Lung microvascular endothelial cell (primary cell): Measurements from ENCODE around the gene HPS3. TPM values are rescaled to one million over a fixed set of nuclear protein-coding genes. Genes with fewer than 3 reads are reported as not detected.
"Not testable (repeated sequence)": the region's sequence is repeated elsewhere in the genome, so short reads cannot be mapped to it uniquely, and the experiment has no call there.

Experiments used
- DNase-seq, 2 donors: peaks; one replicate each; pipeline versions ENCODE4 v3.0.0 to v3.0.0-alpha.2; 2010; ENCODE audit warnings: low read depth in 2 of 2
- total RNA-seq: library from RNA; depleted of rRNA; stranded (reverse); fragments of >200 nt; gene quantifications from 2 replicates; pipeline ENCODE4 v1.2.1, GENCODE V29; 2014

HPS3 gene
- total RNA-seq, 1 donor from 2014 or later = 11.1 TPM

DNA sequence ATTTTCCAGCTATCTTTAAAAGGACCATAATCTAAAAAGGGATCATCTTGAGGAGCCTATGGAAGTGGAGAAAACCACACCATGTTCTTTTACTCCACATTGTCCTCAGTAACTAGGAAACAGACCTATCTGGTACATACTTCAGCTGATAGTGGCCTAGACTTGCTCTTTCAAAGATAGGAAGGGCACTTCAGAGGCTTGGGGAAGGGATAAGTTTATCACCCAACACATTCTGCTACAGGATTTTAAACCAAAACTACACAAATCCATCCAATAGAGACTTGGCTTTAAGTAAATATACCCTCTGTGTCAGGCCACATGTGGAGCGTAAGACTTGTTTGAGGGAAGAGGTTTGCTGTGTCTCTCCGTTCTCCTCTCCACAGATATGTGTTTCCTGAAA lies 56.8 kb downstream of the HPS3 start:
- no peak for DNase-seq

DNA sequence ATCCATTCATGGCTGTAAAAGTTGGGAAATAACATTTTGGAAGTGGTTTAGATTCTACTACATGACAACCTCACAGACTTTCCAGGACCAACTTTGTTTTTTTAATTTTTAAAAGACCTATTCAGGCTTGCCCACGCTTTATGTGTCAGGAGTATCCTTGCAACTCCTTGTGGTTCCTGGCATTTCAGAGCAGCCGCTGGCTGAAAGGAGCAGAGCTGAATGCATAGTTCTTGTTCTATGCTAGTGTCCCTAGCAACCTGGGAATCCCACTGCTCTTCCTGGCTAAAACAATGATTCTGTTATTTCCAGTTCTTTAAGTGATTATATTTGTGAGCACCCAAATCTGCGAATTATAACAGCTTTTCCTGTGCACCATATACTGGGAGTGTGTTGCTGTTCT lies 57.3 kb downstream of the HPS3 start:
- DNase-seq = no peak

DNA sequence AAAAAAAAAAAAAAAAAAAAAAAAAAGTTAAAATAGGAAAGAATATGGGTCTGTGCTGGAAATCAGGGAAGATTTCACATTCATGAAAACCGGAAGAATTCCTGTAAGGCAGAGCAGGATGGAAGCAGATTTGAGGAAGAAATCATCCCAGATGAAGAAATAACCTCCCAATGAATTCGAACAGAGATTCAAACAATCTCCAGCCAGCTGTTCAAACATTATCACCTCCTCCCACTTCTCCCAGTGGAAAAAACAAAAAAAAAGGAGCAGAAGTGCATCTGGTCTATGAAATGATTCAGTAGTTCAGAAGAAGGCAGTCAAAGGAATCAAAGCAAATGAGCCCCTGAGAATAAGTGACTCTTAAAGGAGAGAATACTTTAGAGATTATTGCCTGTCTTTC lies 59.1 kb downstream of the HPS3 start:
- DNase-seq = no peak

DNA sequence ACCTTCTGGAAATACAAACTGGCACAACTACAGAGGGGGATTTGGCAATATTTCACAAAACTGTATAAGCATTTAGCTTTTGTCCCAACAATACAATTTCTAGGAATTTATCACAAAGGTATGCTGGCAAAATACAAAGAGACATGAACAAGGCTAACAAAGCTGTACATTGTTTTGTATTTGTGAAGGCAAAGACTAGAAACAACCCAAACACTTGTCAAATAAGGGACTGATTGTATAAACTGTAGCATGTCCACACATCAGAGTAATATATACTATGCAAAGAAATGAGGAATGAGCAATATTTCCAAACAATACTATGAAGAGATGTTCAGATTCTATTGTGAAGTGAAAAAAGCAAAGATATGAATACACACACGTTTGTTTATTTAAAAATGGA lies 65.8 kb downstream of the HPS3 start:
- no peak for DNase-seq

DNA sequence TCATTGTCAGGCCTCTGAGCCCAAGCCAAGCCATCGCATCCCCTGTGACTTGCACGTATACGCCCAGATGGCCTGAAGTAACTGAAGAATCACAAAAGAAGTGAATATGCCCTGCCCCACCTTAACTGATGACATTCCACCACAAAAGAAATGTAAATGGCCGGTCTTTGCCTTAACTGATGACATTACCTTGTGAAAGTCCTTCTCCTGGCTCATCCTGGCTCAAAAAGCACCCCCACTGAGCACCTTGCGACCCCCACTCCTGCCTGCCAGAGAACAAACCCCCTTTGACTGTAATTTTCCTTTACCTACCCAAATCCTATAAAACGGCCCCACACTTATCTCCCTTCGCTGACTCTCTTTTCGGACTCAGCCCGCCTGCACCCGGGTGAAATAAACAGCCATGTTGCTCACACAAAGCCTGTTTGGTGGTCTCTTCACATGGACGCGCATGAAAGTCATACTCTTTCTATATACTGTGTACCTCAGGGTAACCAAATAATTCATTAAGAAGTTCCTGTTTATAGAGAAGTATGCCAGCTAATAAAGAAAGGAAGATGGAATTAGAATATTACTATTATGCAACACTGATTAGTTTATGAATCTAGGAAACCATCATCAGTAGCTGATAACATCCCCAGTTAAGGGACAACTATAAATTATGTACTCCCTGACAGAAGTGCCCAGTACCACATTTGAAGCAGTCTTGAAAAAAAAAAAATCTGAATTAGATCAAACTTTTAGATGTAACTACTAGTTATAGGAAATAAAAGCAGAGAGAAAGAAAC lies 67.6 kb downstream of the HPS3 start:
- DNase-seq = not testable (repeated sequence)

DNA sequence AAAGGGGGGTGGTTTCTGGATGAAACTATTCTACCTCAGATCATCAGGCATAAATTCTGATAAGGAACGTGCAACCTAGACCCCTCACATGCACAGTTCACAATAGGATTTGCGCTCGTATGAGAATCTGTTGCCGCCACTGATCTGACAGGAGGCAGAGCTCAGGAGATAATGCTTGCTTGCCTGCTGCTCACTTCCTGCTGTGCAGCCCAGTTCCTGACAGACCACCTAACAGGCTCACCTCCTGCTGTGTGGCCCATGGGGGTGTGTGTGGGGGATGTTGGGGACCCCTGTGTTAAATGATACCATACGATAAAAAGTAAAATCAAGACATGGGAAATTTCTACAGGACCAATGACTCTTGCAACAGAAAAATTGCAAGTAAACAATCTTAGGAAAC lies 68.2 kb downstream of the HPS3 start:
- peak in 1 of 2 donors; percentile 21 for DNase-seq

DNA sequence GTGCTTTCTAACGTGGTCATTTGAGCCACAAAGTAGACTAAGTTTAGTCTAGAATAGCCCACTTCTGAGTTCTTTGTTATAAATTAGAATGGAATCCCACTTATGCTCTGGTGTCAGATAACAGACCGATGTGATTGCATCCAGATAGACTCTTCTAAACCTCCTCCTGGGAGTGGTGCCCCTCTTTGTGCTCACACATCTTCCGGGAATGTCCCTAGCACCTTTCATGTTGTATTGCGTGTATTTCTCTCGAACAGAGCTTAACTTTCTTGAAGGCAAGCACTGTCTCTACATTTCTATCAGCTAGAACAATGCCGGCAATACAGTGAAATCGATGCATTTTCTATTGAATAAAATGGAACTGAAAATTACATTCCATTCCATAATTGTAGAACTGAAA lies 69.2 kb downstream of the HPS3 start:
- no peak for DNase-seq

DNA sequence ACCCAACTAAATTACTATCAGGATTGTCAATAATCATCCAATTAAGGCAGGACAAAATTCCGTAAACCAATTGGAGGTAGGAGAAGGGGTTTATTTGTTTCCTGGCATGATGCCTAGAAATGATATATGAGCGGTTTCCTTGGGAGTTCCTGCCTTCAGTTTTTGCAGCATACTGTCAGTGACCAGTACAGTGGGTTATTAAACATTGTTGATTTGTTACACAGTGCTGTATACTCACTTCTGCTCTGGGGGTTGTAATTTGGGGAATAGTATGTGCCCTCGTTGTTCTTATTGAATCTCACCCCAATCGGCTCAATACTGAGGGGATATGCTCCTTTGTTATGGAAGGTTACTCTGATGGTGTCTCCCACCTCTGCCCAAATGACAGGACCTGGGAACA lies 70.0 kb downstream of the HPS3 start:
- DNase-seq = peak; percentile 78 to 87

DNA sequence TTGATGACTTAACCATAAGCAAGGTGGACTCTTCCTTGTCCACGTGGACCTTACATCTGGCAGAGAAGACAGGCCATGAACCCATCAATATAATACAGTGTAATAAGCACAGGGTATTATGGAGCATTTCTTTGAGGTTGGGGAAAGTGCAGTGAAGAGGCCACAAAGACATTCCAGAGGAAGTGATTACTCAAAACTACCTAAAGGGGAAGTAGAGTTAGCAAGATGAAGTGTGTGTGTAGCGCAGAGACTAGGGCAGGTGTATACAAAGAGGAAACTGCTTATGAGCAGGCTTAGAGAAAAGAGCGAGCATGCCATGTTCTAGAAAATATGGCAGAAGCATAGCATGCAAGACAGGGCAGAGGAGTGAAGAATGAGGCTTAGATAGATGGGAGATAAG lies 74.3 kb downstream of the HPS3 start:
- DNase-seq = peak in 1 of 2 donors; percentile 19

DNA sequence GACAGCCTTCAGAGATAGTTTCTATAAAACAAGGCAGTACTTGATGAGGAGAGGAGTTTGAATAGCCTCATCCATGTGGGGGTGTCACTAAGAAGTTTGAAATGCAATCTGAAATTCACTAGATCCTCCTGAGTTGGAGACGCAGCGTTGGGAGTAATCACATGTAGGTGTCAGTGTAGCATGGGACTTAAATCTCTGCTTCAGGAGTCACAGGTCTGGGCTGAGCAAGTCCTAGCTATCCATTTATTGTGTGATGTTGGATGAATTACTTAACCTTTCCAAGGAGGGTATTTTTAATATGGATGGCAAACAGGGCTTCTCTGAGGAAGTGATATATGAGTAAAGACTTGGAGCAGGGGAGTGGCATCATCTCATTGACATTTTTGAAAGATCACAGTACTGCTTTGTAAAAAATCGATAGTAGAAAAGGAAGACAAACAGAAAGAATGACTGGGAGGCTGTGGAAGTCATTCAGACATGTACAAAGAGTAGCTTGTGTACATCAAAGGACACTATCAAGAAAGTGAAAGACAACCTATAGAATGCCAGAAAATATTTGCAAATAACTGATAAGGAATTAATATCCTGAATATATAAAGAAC lies 75.1 kb downstream of the HPS3 start:
- DNase-seq = no peak

DNA sequence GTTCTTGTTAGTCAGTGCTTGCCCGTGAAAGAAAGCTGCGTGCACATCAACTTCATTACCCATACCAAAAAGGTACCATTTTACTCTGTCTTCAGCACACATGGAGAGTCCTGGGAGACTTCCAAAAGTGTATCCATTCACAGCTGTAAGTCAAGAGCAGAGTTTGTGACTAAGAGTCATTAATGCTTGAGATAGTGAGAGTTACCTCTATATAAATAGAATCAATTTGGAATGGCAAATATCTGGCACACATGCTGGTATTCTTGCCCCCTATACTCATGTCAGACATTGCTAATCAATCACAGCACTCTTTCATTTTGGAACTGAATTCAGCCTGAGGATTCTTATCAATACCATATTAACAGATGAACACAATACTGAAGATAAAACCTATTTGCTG lies 78.0 kb downstream of the HPS3 start:
- no peak for DNase-seq

DNA sequence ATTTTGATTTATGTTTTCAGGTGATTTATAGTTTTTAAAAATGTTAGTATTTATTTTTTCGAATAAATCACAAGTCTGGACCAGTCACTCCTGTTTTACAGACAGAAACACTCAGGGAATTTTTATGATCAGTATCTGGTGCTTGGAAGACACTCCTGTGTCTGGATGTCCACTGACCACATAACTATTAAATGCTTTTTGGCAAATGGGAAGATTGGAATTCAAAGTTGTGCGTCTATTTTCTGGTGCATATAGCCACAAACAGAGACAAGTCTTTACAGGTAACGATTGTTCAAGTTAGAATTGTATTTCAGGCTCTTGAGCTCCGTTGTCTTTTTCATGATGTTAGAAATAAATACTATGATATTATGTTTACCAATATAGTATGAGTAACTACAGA lies 80.0 kb downstream of the HPS3 start:
- DNase-seq = no peak

DNA sequence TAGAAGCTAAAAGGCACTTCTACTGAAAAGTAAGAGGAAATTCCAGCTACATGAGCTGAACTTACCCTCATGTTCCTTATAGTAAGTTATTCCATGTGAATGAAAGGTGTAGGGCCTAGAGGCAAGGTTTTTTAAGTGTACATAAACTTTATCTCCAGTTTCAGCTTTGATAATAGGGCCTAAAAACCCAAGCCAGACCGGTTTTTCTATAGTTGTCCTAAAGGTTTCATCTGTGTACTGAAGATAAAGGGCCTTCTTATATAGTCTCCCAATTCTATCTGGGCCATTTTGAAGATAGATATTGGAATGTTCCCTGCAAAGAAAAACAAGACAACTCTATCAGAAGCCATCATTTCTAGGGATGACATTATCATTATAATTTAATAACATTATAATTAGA lies 82.9 kb downstream of the HPS3 start:
- no peak for DNase-seq

DNA sequence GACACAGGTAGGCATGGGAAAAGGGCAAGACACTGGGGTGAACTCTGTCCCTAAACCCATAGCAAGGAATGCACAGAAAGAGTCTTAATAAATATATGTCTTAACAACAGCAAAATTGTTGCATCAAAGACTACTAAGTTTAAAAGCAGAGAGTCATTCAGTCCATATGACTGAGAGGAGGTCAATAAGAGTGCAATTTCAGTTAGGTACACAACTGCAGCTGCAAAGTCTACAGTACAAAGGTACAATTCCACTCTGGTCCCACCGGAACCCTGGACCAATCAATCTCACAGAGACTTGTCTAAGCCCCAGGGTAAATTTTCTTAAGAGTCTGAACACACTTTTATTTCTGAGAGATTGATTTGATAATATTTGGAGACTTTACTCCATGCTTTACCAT lies 85.3 kb downstream of the HPS3 start:
- DNase-seq = peak in 1 of 2 donors; percentile 50

DNA sequence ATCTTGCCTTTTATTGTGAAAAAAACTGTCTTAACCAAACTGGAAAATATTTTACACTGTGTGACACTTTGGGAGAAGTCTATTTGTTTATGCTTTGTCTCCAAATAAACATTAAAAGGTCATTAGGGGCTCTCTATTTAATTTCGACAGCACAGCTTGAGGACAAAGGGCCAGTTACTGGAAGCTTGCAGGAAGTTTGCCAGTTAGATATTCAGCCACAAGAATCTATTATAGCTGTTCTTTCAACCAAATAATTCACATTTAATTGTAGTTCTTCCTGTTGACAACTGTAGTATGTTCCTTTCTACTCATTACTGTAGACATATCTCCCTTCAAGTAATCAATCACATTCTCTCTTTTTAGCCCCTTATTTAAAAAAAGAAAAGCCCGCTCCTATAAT lies 86.1 kb downstream of the HPS3 start:
- peak in 1 of 2 donors; percentile 39 for DNase-seq

DNA sequence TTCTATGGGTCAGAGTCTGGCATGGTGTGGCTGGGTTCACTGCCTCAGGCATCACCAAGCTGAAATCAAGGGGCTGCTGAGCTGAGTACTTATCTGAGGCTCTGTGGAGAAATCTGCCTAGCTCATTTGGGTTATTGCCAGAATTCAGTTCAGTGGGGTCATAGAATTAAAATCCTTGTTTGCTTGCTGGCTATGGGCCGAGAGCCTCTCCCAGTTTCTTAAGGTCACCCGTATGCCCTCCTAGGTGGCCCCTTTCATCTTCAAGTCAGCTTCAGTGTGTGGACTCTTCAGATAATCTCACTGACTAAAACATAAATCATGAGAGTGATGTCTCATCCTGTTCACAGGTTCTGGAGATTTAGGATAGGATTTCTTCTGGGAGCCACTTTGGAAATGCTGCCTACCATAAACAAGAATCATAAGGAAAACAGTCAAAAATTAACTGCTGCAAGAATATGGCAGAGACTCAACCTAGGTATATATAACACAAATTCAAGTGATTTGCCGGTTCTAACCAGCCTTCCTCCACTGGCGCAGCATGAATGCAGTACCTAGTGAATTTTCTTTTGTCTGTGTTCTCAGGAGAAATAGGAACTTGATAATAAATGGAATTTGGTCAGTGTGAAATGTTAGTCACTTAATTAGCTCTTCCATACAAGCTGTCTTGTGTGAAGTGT lies 86.9 kb downstream of the HPS3 start:
- DNase-seq = peak in 1 of 2 donors; percentile 17

DNA sequence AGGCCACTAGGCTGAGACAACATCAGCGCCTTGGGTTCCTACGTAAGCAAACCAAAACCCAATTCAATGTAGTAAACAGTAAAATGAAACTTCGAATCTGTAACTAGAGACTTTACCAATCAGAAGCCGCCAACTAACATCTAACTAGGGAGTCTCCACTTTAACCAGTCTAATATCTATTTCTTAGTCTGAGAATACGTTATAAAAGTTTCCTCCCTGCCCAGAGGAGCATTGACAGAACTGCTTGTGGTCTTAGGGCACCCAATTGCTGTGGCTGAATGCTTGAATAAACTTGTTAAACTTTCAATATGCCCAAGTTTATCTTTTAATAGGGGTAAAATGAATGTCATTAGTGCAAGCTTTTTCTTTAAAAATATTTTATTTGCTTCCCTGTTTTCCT lies 87.9 kb downstream of the HPS3 start:
- DNase-seq = no peak

DNA sequence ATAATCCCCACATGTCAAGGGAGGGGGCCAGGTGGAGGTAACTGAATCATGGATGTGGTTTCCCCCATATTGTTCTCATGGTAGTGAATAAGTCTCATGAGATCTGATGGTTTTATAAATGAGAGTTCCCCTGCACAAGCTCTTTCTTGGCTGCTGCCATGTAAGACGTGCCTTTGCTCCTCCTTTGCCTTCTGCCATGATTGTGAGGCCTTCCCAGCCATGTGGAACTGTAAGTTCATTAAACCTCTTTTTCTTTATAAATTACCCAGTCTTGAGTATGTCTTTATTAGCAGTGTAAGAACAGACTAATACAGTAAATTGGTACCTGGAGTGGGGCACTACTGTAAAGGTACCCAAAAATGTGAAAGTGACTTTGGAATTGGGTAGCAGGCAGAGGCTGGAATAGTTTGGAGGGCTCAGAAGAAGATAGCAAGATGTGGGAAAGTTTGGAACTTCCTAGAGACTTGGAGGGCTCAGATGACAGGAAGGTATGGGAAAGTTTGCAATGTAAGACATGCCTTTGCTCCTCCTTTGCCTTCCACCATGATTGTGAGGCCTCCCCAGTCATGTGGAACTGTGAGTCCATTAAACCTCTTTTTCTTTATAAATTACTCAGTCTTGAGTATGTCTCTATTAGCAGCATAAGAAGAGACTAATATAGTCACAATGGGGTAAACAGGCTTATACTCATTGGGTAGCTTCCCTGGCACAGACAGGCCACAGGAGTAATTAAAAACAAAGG lies 90.1 kb downstream of the HPS3 start:
- not testable (repeated sequence) for DNase-seq

DNA sequence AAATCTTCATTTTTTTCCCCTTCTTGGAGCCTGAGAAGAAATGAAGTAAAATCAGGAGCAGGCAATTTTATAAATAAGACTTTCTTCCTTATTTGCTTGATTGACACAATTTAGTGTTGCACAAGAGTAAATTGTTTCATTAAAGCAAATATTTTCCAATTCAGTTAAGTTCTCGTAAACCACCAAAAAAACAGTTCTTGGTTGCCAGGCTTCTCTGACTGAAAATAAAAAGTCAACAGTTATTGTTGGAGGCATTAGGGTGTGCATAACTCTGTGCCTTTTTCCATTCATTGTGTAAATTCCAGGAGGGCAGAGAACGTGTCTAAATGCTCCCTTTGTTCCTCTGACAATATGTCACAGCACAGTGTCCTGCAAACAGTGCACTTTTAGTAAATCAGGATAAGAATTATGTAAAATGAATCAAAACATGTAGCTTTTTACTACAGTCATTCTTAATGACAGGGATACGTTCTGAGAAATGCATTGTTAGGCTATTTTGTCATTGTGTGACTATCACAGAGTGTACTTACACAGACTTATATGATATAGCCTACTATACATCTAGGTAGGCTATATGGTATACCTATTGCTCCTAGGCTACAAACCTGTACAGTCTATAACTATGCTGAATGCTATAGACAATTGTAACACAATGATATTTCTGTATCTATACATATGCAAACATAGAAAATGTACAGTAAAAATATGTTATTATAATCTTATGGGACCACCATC lies 92.5 kb downstream of the HPS3 start, which contains the start of gene CP:
Gene CP, minus strand, starts transcription at position 47 of the 735 bp plus-strand sequence. Its CDS starts 37 bp downstream, at position 10.
- DNase-seq = peak in 1 of 2 donors; percentile 83
